Natural killer cell (primary cell): ENCODE measurements around the gene EIF2AK2. TPM values are rescaled to one million over a fixed set of nuclear protein-coding genes. Genes with fewer than 3 reads are reported as not detected.

Experiments used
- ATAC-seq, 3 donors: fragments of 150-1000 bp in 2 of 3; fragments of 200-7000 bp in 1 of 3; cut with Tn5 transposase; 1 replicate in 1 of 3; 2 replicates in 2 of 3; pipeline ENCODE4 v1.10.0; 2021; ENCODE audit warnings: mild to moderate bottlenecking in 2 of 3, moderate library complexity in 2 of 3
- DNase-seq, 2 donors: peaks; one replicate each; pipeline versions ENCODE4 v3.0.0 to v3.0.0-alpha.2; 2013 to 2021; ENCODE audit warnings: mixed read lengths in 1 of 2
- H3K27ac ChIP-seq: one replicate; pipeline ENCODE4 v1.5.1; 2013; ENCODE audit warnings: mild to moderate bottlenecking, low read length
- H3K27me3 ChIP-seq: one replicate; pipeline ENCODE4 v1.6.1; 2013; ENCODE audit warnings: low read length; ENCODE audit not compliant: control insufficient read depth, insufficient read depth
- H3K36me3 ChIP-seq: one replicate; pipeline ENCODE4 v1.6.1; 2013; ENCODE audit warnings: low read length; ENCODE audit not compliant: control insufficient read depth, insufficient read depth
- H3K4me1 ChIP-seq: one replicate; pipeline ENCODE4 v1.6.1; 2013; ENCODE audit warnings: low read length; ENCODE audit not compliant: control insufficient read depth, insufficient read depth
- H3K4me3 ChIP-seq: one replicate; pipeline ENCODE4 v1.5.1; 2013; ENCODE audit warnings: low read length
- H3K9me3 ChIP-seq: one replicate; pipeline ENCODE4 v1.6.1; 2013; ENCODE audit warnings: low read length; ENCODE audit not compliant: control insufficient read depth, insufficient read depth
- H3K27ac Mint-ChIP-seq, 2 donors: one replicate each; pipeline ENCODE4 v1.8.0; 2022; ENCODE audit warnings: mild to moderate bottlenecking in 2 of 2, mixed read lengths in 2 of 2, moderate library complexity in 1 of 2
- H3K27me3 Mint-ChIP-seq, 2 donors: one replicate each; pipeline ENCODE4 v1.8.0; 2022; ENCODE audit warnings: low read depth in 2 of 2, mixed read lengths in 2 of 2
- H3K36me3 Mint-ChIP-seq: one replicate; pipeline ENCODE4 v1.8.0; 2022; ENCODE audit warnings: mixed read lengths
- H3K4me1 Mint-ChIP-seq, 2 donors: one replicate each; pipeline ENCODE4 v1.8.0; 2022; ENCODE audit warnings: mixed read lengths in 2 of 2
- H3K4me3 Mint-ChIP-seq: one replicate; pipeline ENCODE4 v1.8.0; 2022; ENCODE audit warnings: mild to moderate bottlenecking, moderate library complexity, mixed read lengths
- H3K9me3 Mint-ChIP-seq, 2 donors: one replicate each; pipeline ENCODE4 v1.8.0; 2022; ENCODE audit warnings: mixed read lengths in 2 of 2
- WGBS: methylation state at CpG from one replicate; pipeline ENCODE4 v1.1.7; 2013; ENCODE audit warnings: missing lambda C conversion rate; ENCODE audit not compliant: insufficient coverage; 5-methylcytosine and 5-hydroxymethylcytosine counted together
- intact Hi-C: fragments of 100-400 bp; cut with micrococcal nuclease; formaldehyde crosslinking; loops from one replicate; pipeline ENCODE4 v1.14.2; 2022
- total RNA-seq, 4 donors: library from RNA; stranded (reverse); fragments of 120-200 nt in 1 of 4; gene quantifications; one replicate each; pipeline versions ENCODE4 v1.2.3 to v1.2.4, GENCODE V29; 2013 to 2022
- TF ChIP-seq, protein P1 (sequence below): fragments of 200-600 bp; IDR thresholded peaks from one replicate; pipeline ENCODE4 v1.8.0; 2022; ENCODE audit warnings: antibody characterized with exemption

The EIF2AK2 gene
- total RNA-seq, 3 donors from 2014 or later (not counting 1 experiment from before 2014, with no cell fraction given) = 29.9 to 47.3 (median 43.9) TPM

DNA sequence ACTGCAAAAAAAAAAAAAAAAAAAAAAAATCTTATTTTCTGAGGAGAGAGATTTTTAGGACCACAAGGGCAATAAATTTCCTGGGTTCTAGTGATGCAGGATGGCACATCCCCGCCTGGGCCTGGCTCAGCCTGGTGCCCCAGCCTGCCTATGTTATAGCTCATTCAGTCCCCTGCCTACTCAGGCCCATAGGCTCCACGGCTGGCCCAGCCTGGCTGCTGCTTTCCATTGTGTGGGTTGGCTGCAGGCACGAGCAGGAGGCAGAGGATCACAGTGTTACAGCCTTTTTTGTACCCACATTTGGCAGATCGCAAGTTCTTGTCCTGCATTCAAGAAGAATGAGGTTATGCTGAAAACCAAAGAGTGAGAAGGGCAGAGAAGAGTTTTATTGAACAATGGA, 34.5 kb upstream of the EIF2AK2 start:
- TF ChIP-seq, protein P1, sequence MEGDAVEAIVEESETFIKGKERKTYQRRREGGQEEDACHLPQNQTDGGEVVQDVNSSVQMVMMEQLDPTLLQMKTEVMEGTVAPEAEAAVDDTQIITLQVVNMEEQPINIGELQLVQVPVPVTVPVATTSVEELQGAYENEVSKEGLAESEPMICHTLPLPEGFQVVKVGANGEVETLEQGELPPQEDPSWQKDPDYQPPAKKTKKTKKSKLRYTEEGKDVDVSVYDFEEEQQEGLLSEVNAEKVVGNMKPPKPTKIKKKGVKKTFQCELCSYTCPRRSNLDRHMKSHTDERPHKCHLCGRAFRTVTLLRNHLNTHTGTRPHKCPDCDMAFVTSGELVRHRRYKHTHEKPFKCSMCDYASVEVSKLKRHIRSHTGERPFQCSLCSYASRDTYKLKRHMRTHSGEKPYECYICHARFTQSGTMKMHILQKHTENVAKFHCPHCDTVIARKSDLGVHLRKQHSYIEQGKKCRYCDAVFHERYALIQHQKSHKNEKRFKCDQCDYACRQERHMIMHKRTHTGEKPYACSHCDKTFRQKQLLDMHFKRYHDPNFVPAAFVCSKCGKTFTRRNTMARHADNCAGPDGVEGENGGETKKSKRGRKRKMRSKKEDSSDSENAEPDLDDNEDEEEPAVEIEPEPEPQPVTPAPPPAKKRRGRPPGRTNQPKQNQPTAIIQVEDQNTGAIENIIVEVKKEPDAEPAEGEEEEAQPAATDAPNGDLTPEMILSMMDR = no peak
- Histone ChIP-seq H3K4me1 (peaks cover 6% of the 10 kb centered on the region), H3K9me3 (no peaks in the 10 kb centered on the region), H3K4me3 (no peak overlapping the region), H3K36me3 (no peaks in the 10 kb centered on the region), H3K27ac (no peak overlapping the region), H3K27me3 (no peaks in the 10 kb centered on the region)
- H3K9me3 Mint-ChIP-seq = no peaks in the 10 kb centered on the region
- H3K4me3 Mint-ChIP-seq = no peak overlapping the region
- H3K27me3 Mint-ChIP-seq = peaks cover 4 to 9% of the 10 kb centered on the region in 2 donors
- 77% methylated on average over 4 of the region's 4 CpGs for WGBS
- intact Hi-C loops = no loop called here
- H3K27ac Mint-ChIP-seq = no peak overlapping the region
- DNase-seq (no peak), ATAC-seq (no peak)
- no peaks in the 10 kb centered on the region for H3K36me3 Mint-ChIP-seq
- peaks cover 2 to 4% of the 10 kb centered on the region in 2 donors for H3K4me1 Mint-ChIP-seq

DNA sequence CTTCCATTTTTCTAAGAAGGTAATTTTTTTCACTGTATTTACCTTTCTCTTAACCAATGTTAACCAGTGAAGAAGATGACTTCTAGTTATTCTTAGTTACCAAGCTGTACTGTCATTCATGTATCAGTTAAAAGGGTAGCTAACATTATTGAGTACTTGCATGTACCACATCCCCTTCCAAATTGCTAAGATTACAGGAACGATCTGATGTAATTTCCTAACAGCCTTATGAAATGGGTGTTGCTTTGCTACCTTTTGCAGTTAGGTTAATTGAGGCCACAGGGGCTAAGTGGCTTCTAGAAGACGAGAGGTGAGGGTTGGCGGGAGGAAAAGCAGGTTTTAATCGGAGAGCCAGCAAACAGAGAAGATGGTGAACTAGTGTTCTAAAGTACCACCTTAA, 33.5 kb upstream of the EIF2AK2 start:
- DNase-seq = no peak
- no peak for ATAC-seq
- H3K9me3 ChIP-seq = no peaks in the 10 kb centered on the region
- Mint-ChIP-seq H3K9me3 (no peaks in the 10 kb centered on the region), H3K27ac (no peak overlapping the region), H3K4me1 (no peaks in the 10 kb centered on the region), H3K4me3 (no peak overlapping the region), H3K27me3 (peaks cover 9% of the 10 kb centered on the region in 2 donors), H3K36me3 (no peaks in the 10 kb centered on the region)
- no peaks in the 10 kb centered on the region for H3K4me1 ChIP-seq
- WGBS = 90% methylated on average over 4 of the region's 4 CpGs
- no peaks in the 10 kb centered on the region for H3K27me3 ChIP-seq
- TF ChIP-seq, protein P1 = no peak
- intact Hi-C loops = no loop called here
- no peak overlapping the region for H3K27ac ChIP-seq
- H3K4me3 ChIP-seq = no peak overlapping the region
- no peaks in the 10 kb centered on the region for H3K36me3 ChIP-seq

DNA sequence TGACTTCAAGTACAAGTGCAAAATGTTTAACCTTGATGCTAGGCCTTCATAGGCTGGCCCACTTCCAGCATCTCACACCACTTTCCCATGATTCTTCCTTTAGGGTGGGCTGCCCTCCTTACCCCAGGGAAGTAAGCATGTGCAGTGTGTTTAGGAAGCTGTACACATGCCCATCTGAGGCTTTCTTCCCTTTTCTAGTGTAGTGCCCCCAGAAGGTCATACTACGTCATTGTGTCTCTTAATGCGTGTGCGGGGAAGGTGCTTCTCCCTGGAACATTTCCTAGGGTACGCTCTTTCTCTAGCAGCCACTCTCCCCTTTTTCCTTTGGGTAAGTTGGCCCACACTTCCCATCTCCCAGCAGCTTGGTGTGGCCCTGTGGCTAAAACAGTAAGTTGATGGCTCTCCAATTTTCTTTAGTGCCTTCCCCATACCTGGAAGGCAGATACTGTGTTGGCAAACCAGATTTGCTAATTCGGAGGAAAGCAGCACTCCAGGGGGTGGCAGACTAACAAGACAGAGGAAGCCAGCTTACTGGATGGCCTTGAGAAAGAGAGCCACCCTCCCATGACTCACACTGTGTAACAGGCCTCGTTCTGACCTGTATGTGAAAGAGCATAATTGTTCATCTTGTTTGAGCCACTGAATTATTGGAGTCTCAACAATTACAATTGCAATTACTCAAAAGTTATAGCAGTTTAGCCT, 32.8 kb upstream of the EIF2AK2 start:
- Histone ChIP-seq H3K36me3 (no peaks in the 10 kb centered on the region), H3K4me1 (no peaks in the 10 kb centered on the region), H3K9me3 (no peaks in the 10 kb centered on the region), H3K4me3 (no peak overlapping the region), H3K27me3 (no peaks in the 10 kb centered on the region), H3K27ac (no peak overlapping the region)
- Mint-ChIP-seq H3K36me3 (no peaks in the 10 kb centered on the region), H3K4me3 (no peak overlapping the region), H3K9me3 (no peaks in the 10 kb centered on the region), H3K27me3 (peaks cover 9 to 12% of the 10 kb centered on the region in 2 donors), H3K4me1 (no peaks in the 10 kb centered on the region), H3K27ac (no peak overlapping the region)
- WGBS = 87% methylated on average over 6 of the region's 6 CpGs
- TF ChIP-seq, protein P1 = no peak
- no peak for DNase-seq
- ATAC-seq = peak in 1 of 3 donors; percentile 48
- intact Hi-C loops = no loop called here

DNA sequence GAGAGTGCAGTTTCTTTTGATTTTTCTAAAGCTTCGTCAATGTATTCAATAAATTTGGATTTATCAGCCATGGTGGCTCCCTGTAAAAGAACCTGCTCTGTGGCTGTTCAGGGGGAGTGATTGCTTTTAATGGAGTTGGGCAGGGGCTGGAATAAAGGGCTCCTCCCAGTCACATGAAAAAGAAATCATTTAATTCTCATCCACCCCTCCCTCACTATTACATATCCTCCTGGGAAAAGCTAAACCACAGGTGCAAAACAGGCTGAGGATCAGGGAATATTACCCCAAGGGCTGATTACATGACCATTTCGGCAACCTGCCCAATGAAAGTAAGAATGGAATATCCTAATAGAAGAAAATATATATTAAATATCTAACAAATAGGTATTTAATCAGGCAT, 31.8 kb upstream of the EIF2AK2 start, which contains the start of gene SULT6B1:
Gene SULT6B1, minus strand, starts transcription at position 101 of the 400 bp plus-strand sequence. Its CDS starts 30 bp downstream, at position 71.
- Histone ChIP-seq H3K4me3 (no peak within 1 kb of the TSS), H3K36me3 (no peaks in the 10 kb centered on the region), H3K4me1 (no peaks in the 10 kb centered on the region), H3K9me3 (no peaks in the 10 kb centered on the region), H3K27me3 (no peaks in the 10 kb centered on the region), H3K27ac (no peak within 1 kb of the TSS)
- intact Hi-C loops = no loop called here
- ATAC-seq (no peak), DNase-seq (no peak)
- Mint-ChIP-seq H3K4me1 (no peaks in the 10 kb centered on the region), H3K27me3 (peaks cover 9 to 14% of the 10 kb centered on the region in 2 donors), H3K36me3 (no peaks in the 10 kb centered on the region), H3K27ac (no peak within 1 kb of the TSS), H3K9me3 (no peaks in the 10 kb centered on the region), H3K4me3 (no peak within 1 kb of the TSS)
- WGBS = 94% methylated on average over 1 of the region's 2 CpGs
- TF ChIP-seq, protein P1 = no peak
